Vagina (tissue), 2 donors: ENCODE data around the gene NDUFAB1. TPM values are rescaled to one million over a fixed set of nuclear protein-coding genes. Genes with fewer than 3 reads are reported as not detected.

Experiments used
- DNase-seq, 2 donors: peaks; one replicate each; pipeline ENCODE4 v3.0.0-alpha.2; 2017; ENCODE audit errors: extremely low spot score in 2 of 2
- H3K27ac ChIP-seq: fragments of 200-600 bp; sonication (generic); one replicate; pipeline ENCODE4 v1.5.1; 2019
- H3K27me3 ChIP-seq: fragments of 200-600 bp; sonication (generic); one replicate; pipeline ENCODE4 v1.5.1; 2019
- H3K36me3 ChIP-seq, 2 donors: fragments of 200-600 bp; sonication (generic); one replicate each; pipeline ENCODE4 v1.5.1; 2017 to 2019
- H3K4me1 ChIP-seq: fragments of 200-600 bp; sonication (generic); one replicate; pipeline ENCODE4 v1.5.1; 2019
- H3K4me3 ChIP-seq, 2 donors: fragments of 200-600 bp; sonication (generic); 1 replicate in 1 of 2; 2 replicates in 1 of 2; pipeline ENCODE4 v1.5.1; 2016 to 2019
- H3K9me3 ChIP-seq: fragments of 200-600 bp; sonication (generic); one replicate; pipeline ENCODE4 v1.5.1; 2019
- POLR2A ChIP-seq, 2 donors: fragments of 450-650 bp; IDR thresholded peaks; one replicate each; pipeline ENCODE4 v1.6.1; 2017; ENCODE audit warnings: antibody characterized with exemption in 2 of 2, mild to moderate bottlenecking in 2 of 2, moderate library complexity in 2 of 2
- POLR2AphosphoS5 ChIP-seq, 2 donors: sonication (generic); formaldehyde crosslinking; IDR thresholded peaks; one replicate each; pipeline ENCODE4 v1.9.0; 2017; ENCODE audit warnings: antibody characterized with exemption in 2 of 2, mild to moderate bottlenecking in 2 of 2, low read depth in 1 of 2; ENCODE audit not compliant: insufficient read depth in 1 of 2
- intact Hi-C: fragments of 100-400 bp; cut with DNase I; formaldehyde crosslinking; loops from one replicate; pipeline ENCODE4 v1.15.1; 2023
- total RNA-seq: library from RNA; depleted of rRNA; stranded (reverse); fragments of >200 nt; gene quantifications from one replicate; pipeline ENCODE4 v1.2.3, GENCODE V29; 2016
- TF ChIP-seq, protein P1 (sequence below), 3 experiments: fragments of 450-650 bp in 2 of 3; fragments of 200-600 bp in 1 of 3; sonication (generic) in 1 of 3; IDR thresholded peaks; one replicate each; pipeline ENCODE4 v1.5.1; 2017 to 2019; ENCODE audit warnings: antibody characterized with exemption in 3 of 3, mild to moderate bottlenecking in 2 of 3, moderate library complexity in 2 of 3

The NDUFAB1 gene
- 68.8 TPM for total RNA-seq

DNA sequence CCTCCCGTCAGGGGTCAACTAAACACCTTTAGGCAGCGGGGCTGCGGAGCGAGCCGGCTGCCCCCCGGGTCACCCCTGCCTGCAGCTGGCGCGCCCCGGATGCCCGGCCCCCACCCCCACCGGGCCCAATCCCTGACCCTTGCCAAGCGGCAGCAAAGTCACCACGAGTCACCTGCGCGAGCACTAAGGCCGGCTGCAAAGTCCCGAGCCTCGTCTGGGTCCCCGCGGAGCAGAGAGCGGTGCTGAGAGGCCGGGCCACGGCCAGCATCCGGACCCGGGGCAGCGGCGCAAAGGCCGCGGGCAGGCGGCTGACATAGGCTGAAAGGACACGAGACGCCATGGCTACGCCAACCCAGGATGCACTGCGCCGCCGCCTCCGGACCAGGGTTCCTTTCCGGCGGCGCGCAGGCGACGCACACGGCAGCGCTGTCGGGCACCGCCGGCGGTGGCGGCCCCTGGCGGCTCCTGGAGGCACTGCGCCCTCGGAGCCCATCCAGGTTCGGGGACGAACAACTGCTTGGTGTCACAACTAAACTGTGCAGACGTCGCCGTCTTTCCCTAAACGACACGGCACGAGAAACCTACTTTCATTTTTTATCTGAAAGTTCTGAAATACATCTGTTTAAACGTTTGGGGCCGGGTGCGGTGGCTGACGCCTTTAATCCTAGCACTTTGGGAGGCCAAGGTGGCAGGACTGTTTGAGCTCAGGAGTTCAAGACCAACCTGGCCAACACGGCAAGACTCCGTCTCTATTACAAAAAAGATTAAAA lies at the start of gene NDUFAB1:
NDUFAB1 (minus strand) TSS at position 366 of the 770 bp plus-strand sequence; CDS start at position 340, 26 bp downstream.
- peaks cover 21% of the 10 kb centered on the region for H3K4me1 ChIP-seq

DNA sequence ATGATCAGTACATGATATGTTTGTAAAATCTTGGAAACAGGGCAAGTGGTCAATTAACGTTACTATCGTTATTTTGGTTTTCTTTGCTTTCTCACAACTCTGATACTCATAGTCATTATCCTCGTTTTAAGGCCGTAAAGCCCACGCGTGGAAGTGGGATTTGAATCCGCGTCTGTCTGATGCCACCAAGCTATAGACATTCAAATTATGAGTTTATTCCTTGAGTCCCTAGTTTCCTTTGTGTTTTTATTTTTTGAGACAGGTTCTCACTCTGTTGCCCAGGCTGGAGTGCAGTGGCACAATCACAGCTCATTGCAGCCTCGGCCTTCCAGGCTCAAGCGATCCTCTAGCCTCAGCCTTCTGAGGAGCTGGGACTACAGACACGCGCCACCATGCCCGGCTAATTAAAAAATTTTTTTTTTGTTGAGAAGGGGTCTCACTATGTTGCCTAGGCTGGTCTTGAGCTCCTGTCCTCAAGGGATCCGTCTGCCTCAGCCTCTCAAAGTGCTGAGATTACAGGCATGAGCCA lies 46.2 kb upstream of the NDUFAB1 start:
- intact Hi-C loops = no loop called here
- peaks cover 0 to 33% of the 10 kb centered on the region in 2 donors for H3K36me3 ChIP-seq

More for the DNA sequence above, at the start of gene NDUFAB1:
- intact Hi-C loops = no loop called here
- TF ChIP-seq POLR2A (IDR thresholded peaks at IDR 0.05) (no peak), POLR2AphosphoS5 (IDR thresholded peaks at IDR 0.05; ENCODE audit: insufficient read depth in 1 of 2, low read depth in 1 of 2) (peak in 1 of 2 donors; percentile 73)
- TF ChIP-seq, protein P1, sequence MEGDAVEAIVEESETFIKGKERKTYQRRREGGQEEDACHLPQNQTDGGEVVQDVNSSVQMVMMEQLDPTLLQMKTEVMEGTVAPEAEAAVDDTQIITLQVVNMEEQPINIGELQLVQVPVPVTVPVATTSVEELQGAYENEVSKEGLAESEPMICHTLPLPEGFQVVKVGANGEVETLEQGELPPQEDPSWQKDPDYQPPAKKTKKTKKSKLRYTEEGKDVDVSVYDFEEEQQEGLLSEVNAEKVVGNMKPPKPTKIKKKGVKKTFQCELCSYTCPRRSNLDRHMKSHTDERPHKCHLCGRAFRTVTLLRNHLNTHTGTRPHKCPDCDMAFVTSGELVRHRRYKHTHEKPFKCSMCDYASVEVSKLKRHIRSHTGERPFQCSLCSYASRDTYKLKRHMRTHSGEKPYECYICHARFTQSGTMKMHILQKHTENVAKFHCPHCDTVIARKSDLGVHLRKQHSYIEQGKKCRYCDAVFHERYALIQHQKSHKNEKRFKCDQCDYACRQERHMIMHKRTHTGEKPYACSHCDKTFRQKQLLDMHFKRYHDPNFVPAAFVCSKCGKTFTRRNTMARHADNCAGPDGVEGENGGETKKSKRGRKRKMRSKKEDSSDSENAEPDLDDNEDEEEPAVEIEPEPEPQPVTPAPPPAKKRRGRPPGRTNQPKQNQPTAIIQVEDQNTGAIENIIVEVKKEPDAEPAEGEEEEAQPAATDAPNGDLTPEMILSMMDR (IDR thresholded peaks at IDR 0.05) = peak; percentile 85 to 100 (median 98)
- Histone ChIP-seq H3K27ac (peak within 1 kb of the TSS; percentile 70), H3K4me3 (peak within 1 kb of the TSS; percentile 85 to 91), H3K9me3 (no peaks in the 10 kb centered on the region), H3K27me3 (no peaks in the 10 kb centered on the region), H3K36me3 (peaks cover 0 to 6% of the 10 kb centered on the region in 2 donors)
- no peak for DNase-seq

DNA sequence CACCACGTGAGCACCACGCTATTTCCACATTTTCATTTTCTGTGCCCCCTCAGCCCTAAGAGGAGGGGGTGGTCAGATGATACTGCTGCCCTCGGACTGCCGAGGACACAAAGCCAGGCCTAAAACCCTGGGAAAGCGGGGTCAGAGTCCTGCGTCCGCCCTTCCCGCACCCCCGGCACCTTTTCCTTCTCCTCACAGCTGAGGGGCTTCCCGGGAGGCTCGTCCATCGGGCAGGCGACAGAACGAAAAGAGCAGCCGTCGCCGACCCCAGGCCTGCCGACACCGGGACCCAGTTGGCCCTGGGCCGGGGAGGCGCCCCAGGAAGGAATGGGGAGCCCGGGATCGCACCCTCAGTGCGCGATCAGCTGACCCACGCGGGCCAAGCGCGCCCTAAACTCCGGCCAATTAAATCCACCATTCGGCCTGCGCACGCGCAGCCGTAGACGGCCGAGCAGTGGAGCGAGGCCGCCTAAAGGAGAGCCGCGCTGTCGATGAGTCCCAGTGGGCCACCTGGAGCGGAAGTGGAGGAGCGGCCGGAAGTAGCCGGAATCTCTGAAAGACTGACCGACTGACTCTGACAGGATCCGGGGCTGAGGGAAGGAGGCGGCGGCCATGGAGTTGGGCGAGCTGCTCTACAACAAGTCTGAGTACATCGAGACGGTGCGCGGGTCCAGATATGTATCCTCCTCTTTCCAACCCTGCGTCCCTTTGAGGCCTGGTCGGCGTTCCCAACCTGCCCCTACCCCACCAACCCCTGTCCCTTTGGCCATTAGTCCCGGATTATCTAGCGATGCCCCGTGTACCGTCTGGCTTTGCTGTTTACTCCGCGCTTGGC lies 45.0 kb upstream of the NDUFAB1 start, which contains the start of the genes DCTN5 and PALB2:
DCTN5 (plus strand) TSS at position 536 of the 835 bp plus-strand sequence; CDS start at position 613, 77 bp downstream.
PALB2 (minus strand) TSS at position 380 of the 835 bp plus-strand sequence; CDS start at position 227, 153 bp downstream.
- H3K9me3 ChIP-seq = no peaks in the 10 kb centered on the region
- peak within 1 kb of the TSS; percentile 84 for H3K27ac ChIP-seq
- intact Hi-C loops = no loop called here
- H3K4me3 ChIP-seq = peak within 1 kb of the TSS; percentile 82 to 97
- peaks cover 28% of the 10 kb centered on the region for H3K4me1 ChIP-seq
- TF ChIP-seq POLR2A (IDR thresholded peaks at IDR 0.05) (no peak), POLR2AphosphoS5 (IDR thresholded peaks at IDR 0.05; ENCODE audit: insufficient read depth in 1 of 2, low read depth in 1 of 2) (peak; percentile 81 to 98)
- TF ChIP-seq, protein P1 (IDR thresholded peaks at IDR 0.05) = no peak
- DNase-seq = peak; percentile 93 to 97
- peaks cover 0 to 38% of the 10 kb centered on the region in 2 donors for H3K36me3 ChIP-seq
- no peaks in the 10 kb centered on the region for H3K27me3 ChIP-seq

More for the DNA sequence above, 46.2 kb upstream of the NDUFAB1 start:
- peak overlapping the region; percentile 82 to 97 for H3K4me3 ChIP-seq
- H3K4me1 ChIP-seq = peaks cover 28% of the 10 kb centered on the region
- no peak for TF ChIP-seq POLR2AphosphoS5 (IDR thresholded peaks at IDR 0.05; ENCODE audit: insufficient read depth in 1 of 2, low read depth in 1 of 2)
- no peak for TF ChIP-seq POLR2A (IDR thresholded peaks at IDR 0.05)
- TF ChIP-seq, protein P1 (IDR thresholded peaks at IDR 0.05) = no peak
- H3K27me3 ChIP-seq = no peaks in the 10 kb centered on the region
- H3K9me3 ChIP-seq = no peaks in the 10 kb centered on the region
- H3K27ac ChIP-seq = peak overlapping the region; percentile 84
- no peak for DNase-seq

DNA sequence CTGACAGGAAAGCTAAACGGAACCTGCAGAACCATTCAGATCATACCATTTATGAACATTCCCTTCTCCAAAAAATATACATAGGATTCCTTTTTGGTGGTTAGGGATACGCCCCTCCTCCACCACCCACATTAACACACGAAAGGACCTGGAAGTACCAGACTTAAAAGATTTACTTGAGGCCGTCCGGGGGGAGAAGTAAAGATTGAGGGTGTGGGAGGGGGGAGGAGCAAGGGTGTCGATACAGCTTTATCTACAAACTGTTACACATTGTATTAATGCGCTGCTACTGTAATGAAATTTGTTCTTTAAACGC lies 44.5 kb upstream of the NDUFAB1 start:
- Histone ChIP-seq H3K27me3 (no peaks in the 10 kb centered on the region), H3K27ac (peak overlapping the region; percentile 84), H3K4me1 (peaks cover 28% of the 10 kb centered on the region), H3K4me3 (peak overlapping the region; percentile 82 to 97), H3K9me3 (no peaks in the 10 kb centered on the region), H3K36me3 (peaks cover 0 to 38% of the 10 kb centered on the region in 2 donors)
- TF ChIP-seq POLR2AphosphoS5 (IDR thresholded peaks at IDR 0.05; ENCODE audit: insufficient read depth in 1 of 2, low read depth in 1 of 2) = no peak
- no peak for TF ChIP-seq POLR2A (IDR thresholded peaks at IDR 0.05)
- TF ChIP-seq, protein P1 (IDR thresholded peaks at IDR 0.05) = peak in 1 of 3 experiments; percentile 4
- intact Hi-C loops = no loop called here
- DNase-seq = no peak
